Measurements from ENCODE around the gene NDST3.

Gene NDST3

GRCh38 chr4:118226311-118227010 is 192.2 kb downstream of the NDST3 start:
- in situ Hi-C loops (cut with MboI; ENCODE audit: low pct_unique_long_range_greater_than_20kb, low sequenced_read_pairs, unreplicated experiment): no loop called here
- no peak for TF ChIP-seq CTCF (IDR thresholded peaks at IDR 0.05; ENCODE audit: extremely low read depth, insufficient read depth, missing control alignments)
- no peak for DNase-seq (ENCODE audit: low spot score)

- in situ Hi-C loops (cut with MboI; ENCODE audit: low pct_unique_long_range_greater_than_20kb, low sequenced_read_pairs, unreplicated experiment): no loop called here
- TF ChIP-seq CTCF (IDR thresholded peaks at IDR 0.05; ENCODE audit: extremely low read depth, insufficient read depth, missing control alignments): no peak
- no peak for DNase-seq (ENCODE audit: low spot score)
Measured at GRCh38 chr4:118235566-118236120, 201.4 kb downstream of the NDST3 start.

- no peak for TF ChIP-seq CTCF (IDR thresholded peaks at IDR 0.05; ENCODE audit: extremely low read depth, insufficient read depth, missing control alignments)
- in situ Hi-C loops (cut with MboI; ENCODE audit: low pct_unique_long_range_greater_than_20kb, low sequenced_read_pairs, unreplicated experiment): no loop called here
- DNase-seq (ENCODE audit: low spot score): no peak
Measured at GRCh38 chr4:118237531-118237930, 203.2 kb downstream of the NDST3 start.

GRCh38 chr4:118249890-118250289 is 215.6 kb downstream of the NDST3 start:
- in situ Hi-C loops (cut with MboI; ENCODE audit: low pct_unique_long_range_greater_than_20kb, low sequenced_read_pairs, unreplicated experiment): no loop called here
- TF ChIP-seq CTCF (IDR thresholded peaks at IDR 0.05; ENCODE audit: extremely low read depth, insufficient read depth, missing control alignments): no peak
- no peak for DNase-seq (ENCODE audit: low spot score)

GRCh38 chr4:118254368-118254767 is 220.1 kb downstream of the NDST3 start:
- TF ChIP-seq CTCF (IDR thresholded peaks at IDR 0.05; ENCODE audit: extremely low read depth, insufficient read depth, missing control alignments): no peak
- in situ Hi-C loops (cut with MboI; ENCODE audit: low pct_unique_long_range_greater_than_20kb, low sequenced_read_pairs, unreplicated experiment): no loop called here
- DNase-seq (ENCODE audit: low spot score): no peak

GRCh38 chr4:118259111-118259510 is 224.8 kb downstream of the NDST3 start:
- no peak for TF ChIP-seq CTCF (IDR thresholded peaks at IDR 0.05; ENCODE audit: extremely low read depth, insufficient read depth, missing control alignments)
- in situ Hi-C loops (cut with MboI; ENCODE audit: low pct_unique_long_range_greater_than_20kb, low sequenced_read_pairs, unreplicated experiment): no loop called here
- DNase-seq (ENCODE audit: low spot score): no peak
